GM19395 (cell line): ENCODE measurements around the gene IGF2BP1.

Source experiments
- ATAC-seq: cut with Tn5 transposase; IDR thresholded peaks from one replicate; pipeline ENCODE4 v1.9.1; 2021; ENCODE audit warnings: mild to moderate bottlenecking, moderate library complexity; ENCODE audit not compliant: unreplicated experiment

Gene IGF2BP1

GRCh38 chr17:48997103-48997826, at the start of gene IGF2BP1:
IGF2BP1 (plus strand) TSS chr17:48997385; CDS start chr17:48997746, 361 bp downstream.
- ATAC-seq, result no peak

DNA sequence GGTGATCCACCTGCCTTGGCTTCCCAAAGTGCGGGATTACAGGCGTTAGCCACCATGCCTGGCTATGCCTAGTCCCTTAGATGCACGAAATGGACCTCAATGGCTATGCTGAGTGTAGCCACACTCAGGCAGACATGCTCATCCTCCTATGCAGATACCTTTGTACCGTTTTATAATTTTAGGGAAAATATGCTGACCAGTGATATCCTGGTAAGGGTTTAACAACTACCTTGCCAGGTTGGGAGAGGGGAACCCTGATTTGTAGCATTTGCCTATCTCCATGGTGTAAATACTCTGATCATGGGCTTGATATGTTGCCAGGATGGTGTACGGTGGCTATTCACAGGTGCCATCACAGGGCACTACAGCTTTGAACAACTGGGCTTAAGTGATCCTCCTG, 45.6 kb upstream of the IGF2BP1 start:
- no peak for ATAC-seq

- no peak for ATAC-seq
These were observed 44.3 kb upstream of the IGF2BP1 start for GRCh38 chr17:48952904-48953303.

DNA sequence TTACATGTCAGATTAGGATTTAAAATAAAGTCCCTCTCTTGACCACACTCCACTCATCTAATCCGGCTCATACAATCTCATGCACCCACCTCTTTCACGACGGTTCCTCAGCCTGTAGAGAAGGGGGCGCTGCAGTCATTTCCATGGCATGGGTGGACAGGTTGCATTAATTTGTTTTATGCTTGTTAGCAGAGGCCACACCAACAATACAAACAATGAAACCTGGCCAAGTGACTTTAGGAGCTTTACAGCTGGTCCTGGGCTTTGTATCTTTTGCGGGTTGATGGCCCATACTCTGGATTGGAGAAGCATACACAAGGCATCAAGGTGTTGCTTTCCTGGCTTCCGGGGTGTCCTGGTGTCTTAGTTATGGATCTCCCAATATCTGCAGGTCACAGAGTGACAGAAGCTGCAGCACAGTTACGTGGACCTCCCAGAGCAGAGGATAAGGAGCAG, 42.9 kb upstream of the IGF2BP1 start:
- ATAC-seq, result no peak

GRCh38 chr17:48960834-48961515, 36.2 kb upstream of the IGF2BP1 start:
- ATAC-seq, result no peak

DNA sequence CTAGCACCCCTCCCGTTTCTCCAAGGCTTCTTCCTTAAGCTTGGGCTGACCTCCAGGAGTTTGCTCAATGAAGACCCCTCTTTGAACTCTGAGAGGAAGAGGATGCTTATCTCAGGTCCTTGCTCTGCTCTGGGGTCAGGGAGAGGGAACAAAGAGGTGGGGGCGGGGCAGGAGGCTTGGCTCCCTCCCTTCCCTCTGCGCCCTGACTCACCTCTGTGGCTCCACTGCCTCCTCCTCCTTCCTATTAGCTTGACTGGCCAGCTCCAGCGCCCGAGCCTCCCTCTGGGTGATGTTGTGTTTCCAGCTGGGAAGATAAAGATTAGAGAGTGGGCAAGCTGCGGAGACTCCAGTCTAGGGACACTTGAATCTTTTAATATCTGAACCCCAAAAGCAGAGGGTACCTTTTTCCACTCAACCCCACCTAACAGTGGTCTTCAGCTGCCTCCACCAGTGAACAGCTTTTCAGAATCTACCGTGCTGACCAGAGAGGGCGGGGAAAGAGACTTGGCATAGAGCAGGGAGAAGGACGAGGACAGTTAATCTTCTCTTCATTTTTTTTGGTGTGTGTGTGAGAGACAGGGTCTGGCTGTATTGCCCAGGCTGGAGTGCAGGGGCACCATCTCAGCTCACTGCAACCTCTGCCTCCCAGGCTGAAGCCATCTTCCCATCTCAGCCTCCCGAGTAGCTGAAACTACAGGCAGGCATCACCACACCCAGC, 35.5 kb upstream of the IGF2BP1 start:
- ATAC-seq, result no peak

- no peak for ATAC-seq
These were observed 27.0 kb upstream of the IGF2BP1 start for GRCh38 chr17:48970224-48970623.

DNA sequence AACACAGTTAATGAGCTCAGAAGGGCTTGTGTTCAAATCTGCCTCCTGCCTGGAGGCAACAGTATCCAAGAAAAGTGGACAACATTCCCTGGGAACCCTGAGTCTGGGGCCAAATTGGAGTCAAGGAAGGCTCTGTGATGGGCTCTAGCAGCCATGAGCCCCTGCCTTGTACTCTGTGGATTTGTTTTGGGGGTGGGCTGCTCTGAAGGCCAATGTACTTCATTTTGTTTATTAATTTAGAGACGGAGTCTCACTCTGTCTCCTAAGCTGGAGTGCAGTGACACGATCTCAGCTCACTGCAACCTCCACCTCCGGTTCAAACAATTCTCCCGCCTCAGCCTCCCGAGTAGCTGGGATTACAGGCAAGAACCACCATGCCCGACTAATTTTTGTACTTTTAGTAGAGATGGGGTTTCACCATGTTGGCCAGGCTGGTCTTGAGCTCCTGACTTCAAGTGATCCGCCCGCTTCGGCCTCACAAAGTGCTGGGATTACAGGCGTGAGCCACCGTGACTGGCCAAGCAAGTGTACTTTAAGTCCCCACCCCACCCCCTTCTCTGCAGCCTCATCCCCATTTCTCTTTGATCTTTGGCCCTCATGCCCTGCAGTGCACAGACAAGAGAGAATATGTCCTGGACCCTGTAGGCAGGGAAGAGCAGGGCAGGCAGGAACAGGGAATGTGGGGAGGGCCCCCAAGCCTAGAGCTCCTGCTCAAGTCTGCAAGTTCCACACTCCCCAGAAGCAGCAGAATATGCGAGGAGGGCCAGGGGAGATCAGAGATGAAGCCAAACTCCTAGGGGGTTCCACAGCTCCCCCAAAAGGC, 26.1 kb upstream of the IGF2BP1 start:
- no peak for ATAC-seq

DNA sequence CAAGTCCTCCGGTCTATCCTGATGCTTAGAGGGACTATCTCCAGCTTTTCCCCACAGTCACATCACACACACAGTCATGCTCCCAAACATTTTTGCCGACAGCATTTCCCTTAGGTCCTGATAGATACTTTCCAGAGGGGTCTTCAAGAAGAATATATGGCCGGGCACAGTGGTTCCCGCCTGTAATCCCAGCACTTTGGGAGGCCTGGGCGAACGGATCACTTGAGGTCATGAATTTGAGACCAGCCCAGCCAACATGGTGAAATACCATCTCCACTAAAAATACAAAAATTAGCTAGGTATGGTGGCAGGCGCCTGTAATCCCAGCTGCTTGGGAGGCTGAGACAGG, 24.5 kb upstream of the IGF2BP1 start:
- no peak for ATAC-seq

DNA sequence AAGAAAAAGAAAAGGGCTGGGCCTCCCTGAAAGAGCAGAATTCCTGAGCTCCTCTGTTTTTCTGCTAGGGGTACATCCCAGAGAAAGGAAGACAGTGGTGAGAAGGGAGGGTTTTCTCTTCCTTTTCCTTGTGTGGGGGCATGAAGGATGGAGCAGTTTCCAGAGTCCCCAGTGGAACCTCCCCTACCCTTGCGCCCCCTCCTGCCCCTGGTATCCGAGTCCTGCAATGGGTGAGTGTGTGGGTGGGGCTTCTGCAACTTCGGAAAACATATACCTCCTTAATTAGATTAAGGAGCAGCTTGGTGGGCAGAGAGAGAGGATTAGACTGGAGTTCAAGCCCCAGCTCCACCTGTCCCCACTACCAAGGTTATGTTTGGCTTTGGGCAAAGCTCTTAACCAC, 23.4 kb upstream of the IGF2BP1 start:
- ATAC-seq, result no peak

- ATAC-seq, result no peak
These were observed 15.2 kb upstream of the IGF2BP1 start for GRCh38 chr17:48981927-48982539.

DNA sequence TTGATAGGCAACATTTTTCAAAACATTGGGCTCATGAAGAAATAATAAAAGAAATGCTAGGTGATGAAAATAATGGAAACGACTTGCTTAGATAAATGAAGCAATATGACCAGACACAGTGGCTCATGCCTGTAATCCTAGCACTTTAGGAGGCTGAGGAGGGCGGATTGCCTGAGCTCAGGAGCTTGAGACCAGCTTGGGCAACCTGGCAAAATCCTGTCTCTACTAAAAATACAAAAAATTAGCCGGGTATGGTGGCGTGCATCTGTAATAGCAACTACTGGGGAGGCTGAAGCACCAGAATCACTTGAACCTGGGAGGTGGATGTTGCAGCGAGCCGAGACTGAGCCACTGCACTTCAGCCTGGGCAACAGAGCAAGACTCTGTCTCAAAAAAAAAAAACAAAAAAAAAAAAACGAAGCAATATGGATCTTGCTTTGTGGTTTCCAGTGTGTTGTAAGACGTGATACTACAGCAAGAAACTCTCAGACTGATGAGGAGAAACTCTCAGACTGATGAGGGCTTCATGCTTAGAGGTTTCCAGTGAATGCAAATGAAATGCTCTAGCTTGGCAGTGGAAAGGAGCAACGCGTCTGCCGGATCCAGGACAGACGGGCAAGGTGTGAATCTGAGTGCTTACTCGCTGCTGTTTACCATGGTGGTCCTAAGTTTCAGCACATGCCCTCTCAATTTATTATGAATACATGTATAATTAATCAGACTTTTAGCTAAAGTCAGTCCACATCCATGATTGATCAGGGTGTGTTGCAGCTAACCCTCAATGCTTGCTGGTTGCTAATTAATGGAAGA, 11.5 kb upstream of the IGF2BP1 start:
- no peak for ATAC-seq

GRCh38 chr17:48989100-48989499, 8.1 kb upstream of the IGF2BP1 start:
- no peak for ATAC-seq

GRCh38 chr17:48990882-48991357, 6.3 kb upstream of the IGF2BP1 start:
- no peak for ATAC-seq

GRCh38 chr17:48992444-48992843, 4.7 kb upstream of the IGF2BP1 start:
- no peak for ATAC-seq

DNA sequence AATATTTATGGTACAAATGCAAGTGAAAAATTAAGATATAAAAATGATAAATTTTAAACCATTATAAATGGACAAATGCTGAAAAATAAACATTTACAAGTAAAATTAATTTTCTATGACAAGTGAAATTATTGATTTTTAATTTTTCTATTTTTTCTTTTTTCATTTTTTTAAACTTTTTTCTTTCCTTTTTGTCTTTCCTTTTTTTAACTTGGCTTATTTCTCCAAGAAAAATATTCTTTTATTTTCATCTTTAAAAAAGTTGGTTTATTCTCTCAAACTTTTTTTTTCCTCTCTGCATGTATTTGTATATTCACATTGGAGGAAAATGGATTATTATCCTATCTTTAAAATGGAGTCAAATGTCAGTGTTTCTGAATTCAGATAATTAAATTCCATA, 3.9 kb upstream of the IGF2BP1 start:
- ATAC-seq, result no peak

DNA sequence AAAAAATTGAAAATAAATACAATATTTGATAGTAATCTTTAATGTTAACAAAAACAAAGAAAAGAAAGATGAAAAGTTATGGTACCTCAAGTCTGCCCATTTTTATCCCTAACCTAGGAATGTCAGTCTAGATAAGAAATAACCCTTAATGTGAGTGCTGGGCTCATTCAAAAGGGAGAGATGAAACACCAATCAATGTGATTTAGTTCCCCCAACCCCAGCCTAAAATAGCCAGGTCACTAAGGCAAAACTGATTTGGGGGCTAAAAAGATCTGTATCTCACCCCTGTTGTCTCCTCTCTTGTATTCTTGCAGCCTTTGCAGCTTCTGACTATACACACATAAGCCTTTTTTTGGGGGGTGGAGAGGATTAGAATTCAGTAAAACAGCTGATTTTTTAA, 3.2 kb upstream of the IGF2BP1 start:
- no peak for ATAC-seq

DNA sequence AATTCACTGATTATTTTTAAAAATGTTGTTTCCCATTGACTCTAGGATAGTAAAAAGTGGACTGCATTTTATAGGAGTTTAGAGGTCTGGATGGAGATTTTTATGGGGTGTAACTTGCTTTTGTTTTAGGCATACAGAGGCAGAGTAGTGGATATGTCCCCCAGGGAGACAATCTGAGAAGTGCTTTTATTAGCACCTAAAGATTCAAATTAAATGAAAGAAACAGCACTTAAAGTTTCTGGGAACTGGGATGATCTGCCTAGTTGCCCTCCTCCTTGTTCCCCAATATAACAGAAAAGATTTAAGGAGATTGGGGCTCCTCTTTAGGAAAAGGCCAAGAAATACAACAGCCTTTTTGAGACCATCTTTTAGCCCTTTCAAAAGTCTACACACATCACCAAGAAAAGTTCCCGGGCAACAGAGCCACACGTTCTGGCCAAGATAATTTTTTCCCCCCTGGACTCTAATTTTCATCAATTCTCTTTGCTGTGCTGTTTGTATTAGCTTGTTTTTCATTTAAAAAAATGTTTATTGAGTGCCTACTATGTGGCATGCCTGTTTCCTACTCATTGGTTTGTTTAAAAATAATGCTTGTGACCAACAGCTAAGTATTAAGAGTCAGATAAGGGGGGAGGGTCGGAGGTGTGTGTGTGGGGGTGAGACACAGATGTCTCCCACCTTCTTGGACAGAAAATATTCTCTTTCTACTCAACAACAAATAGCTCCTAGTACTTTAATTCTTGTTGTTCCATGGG, 2.5 kb upstream of the IGF2BP1 start:
- no peak for ATAC-seq
